AG04450 (cell line): ENCODE data around the gene TMEM220. TPM values are rescaled to one million over a fixed set of nuclear protein-coding genes. Genes with fewer than 3 reads are reported as not detected.

ENCODE experiments used
- CTCF ChIA-PET: fragments of 300-600, 350-600 bp; formaldehyde crosslinking; extraction: SDS; loops from one replicate; lab custom pipeline; 2022; ENCODE audit warnings: antibody characterized with exemption, inconsistent platforms; lab: Charles Lee
- POLR2A ChIA-PET: fragments of 350-600 bp; formaldehyde crosslinking; extraction: SDS; loops from one replicate; lab custom pipeline; 2021; ENCODE audit warnings: antibody characterized with exemption, inconsistent platforms; lab: Yijun Ruan, JAX
- DNase-seq: peaks from one replicate; pipeline ENCODE4 v3.0.0-alpha.2; 2011; ENCODE audit warnings: low read depth, low spot score
- H3K27ac ChIP-seq: one replicate; pipeline ENCODE4 v1.5.1; 2012; ENCODE audit warnings: low read depth, low read length, control low read depth
- H3K27me3 ChIP-seq: one replicate; pipeline ENCODE4 v1.6.0; 2012; ENCODE audit warnings: low read length; ENCODE audit not compliant: control insufficient read depth, insufficient read depth
- H3K4me3 ChIP-seq: 2 replicates; pipeline ENCODE4 v1.5.1; 2011; ENCODE audit warnings: mild to moderate bottlenecking, low read depth, low read length, control low read depth
- H3K9me3 ChIP-seq: 2 replicates; pipeline ENCODE4 v1.5.1; 2012; ENCODE audit warnings: low read length; ENCODE audit not compliant: control insufficient read depth, insufficient read depth
- CTCF ChIP-seq: IDR thresholded peaks from 2 replicates; pipeline ENCODE4 v1.5.1; 2011; ENCODE audit warnings: low read depth, low read length, control low read depth, inconsistent platforms
- polyA plus RNA-seq: library from polyadenylated mRNA; depleted of rRNA; stranded (reverse); fragments of >200 nt; gene quantifications from 2 replicates; pipeline ENCODE4 v1.2.3, GENCODE V29; 2011

The TMEM220 gene
- polyA plus RNA-seq, 1 experiment = 6.1 TPM

GRCh38 chr17:10739386-10739785 is 9.6 kb upstream of the TMEM220 start:
- ChIA-PET POLR2A (no interaction called here), CTCF (interaction anchor here (0.5 to 2.3 kb wide), 3 partner anchors 10 to 105 kb away, joined by 5 to 8 read pairs (median 6); partner anchors contain the start of gene TMEM220)
- DNase-seq = no peak
- TF ChIP-seq CTCF = no peak
- Histone ChIP-seq H3K27ac (no peak overlapping the region), H3K27me3 (peaks cover 14% of the 10 kb centered on the region), H3K9me3 (no peaks in the 10 kb centered on the region), H3K4me3 (no peak overlapping the region)

DNA sequence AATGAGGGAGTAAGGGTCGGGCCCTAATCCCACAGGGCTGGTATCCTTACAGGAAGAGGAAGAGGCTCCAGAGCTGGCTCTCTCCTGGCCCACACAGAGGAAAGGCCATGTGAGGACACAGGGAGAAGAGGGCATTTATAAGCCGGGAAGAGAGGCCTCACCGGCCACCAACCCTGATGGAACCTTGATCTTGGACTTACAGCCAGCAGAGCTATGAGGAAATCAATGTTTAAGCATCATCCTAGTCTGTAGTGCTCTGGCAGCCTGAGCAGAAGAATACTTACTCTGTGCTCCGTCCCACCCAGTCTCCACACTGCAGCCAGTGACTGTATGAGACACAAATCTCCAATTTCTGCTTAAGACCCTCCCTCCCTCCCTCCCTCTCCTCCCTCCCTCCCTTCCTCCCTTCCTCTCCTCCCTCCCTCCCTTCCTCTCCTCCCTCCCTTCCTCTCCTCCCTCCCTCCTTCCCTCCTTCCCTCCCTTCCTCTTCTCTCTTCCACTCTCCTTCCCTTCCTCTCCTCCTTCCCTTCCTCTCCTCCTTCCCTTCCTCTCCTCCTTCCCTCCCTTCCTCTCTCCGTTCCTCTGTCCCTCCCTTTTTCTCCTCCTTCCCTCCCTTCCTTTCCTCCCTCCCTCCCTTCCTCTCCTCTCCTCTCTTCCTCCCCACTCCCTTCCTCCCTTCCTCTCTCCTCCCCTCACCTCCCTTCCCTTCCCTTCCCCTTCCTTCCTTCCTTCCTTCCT is 8.9 kb upstream of the TMEM220 start:
- POLR2A ChIA-PET = no interaction called here
- H3K27me3 ChIP-seq = peaks cover 14% of the 10 kb centered on the region
- H3K9me3 ChIP-seq = no peaks in the 10 kb centered on the region
- no peak for DNase-seq
- no peak overlapping the region for H3K4me3 ChIP-seq
- no peak for TF ChIP-seq CTCF
- no peak overlapping the region for H3K27ac ChIP-seq
- CTCF ChIA-PET = interaction anchor here (0.5 to 3.3 kb wide), 5 partner anchors 9 to 107 kb away, joined by 5 to 32 read pairs (median 8); partner anchors contain the start of gene TMEM220

GRCh38 chr17:10737736-10738135 is 7.9 kb upstream of the TMEM220 start:
- ChIA-PET CTCF (interaction anchor here (0.6 to 3.3 kb wide), 30 partner anchors 10 to 1249 kb away, joined by 3 to 75 read pairs (median 6); no protein-coding TSS in a partner anchor), POLR2A (no interaction called here)
- DNase-seq = no peak
- H3K27me3 ChIP-seq = peaks cover 14% of the 10 kb centered on the region
- no peak overlapping the region for H3K4me3 ChIP-seq
- no peak for TF ChIP-seq CTCF
- no peak overlapping the region for H3K27ac ChIP-seq
- no peaks in the 10 kb centered on the region for H3K9me3 ChIP-seq

DNA sequence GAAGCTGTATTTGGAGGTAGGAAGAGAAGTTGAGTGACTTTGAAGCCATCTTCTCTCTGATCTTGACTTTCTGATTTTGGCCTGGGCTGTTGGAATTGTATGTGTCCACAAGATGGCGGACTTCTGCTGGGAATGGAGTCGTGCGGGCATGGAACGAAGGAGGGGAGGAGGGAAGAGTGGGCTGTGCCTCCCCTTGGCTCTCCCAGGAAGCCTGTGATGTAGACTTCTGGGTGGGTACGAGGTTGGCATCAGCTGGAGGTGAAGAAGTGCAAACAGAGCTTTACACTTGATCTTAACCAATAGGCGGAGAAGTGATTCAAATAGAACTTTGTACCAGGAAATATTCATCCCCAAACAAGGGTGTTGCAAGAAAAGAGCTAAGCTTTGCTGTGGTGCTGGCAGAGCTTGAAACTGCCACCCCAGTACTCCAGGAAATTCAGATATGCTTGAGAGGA is 7.4 kb upstream of the TMEM220 start:
- H3K9me3 ChIP-seq = no peaks in the 10 kb centered on the region
- DNase-seq = peak; percentile 24
- CTCF ChIA-PET = interaction anchor here (0.5 to 3.3 kb wide), 45 partner anchors 10 to 1249 kb away, joined by 3 to 75 read pairs (median 4); no protein-coding TSS in a partner anchor
- no peak overlapping the region for H3K4me3 ChIP-seq
- no peak overlapping the region for H3K27ac ChIP-seq
- POLR2A ChIA-PET = no interaction called here
- H3K27me3 ChIP-seq = peaks cover 14% of the 10 kb centered on the region
- peak; percentile 82 for TF ChIP-seq CTCF

DNA sequence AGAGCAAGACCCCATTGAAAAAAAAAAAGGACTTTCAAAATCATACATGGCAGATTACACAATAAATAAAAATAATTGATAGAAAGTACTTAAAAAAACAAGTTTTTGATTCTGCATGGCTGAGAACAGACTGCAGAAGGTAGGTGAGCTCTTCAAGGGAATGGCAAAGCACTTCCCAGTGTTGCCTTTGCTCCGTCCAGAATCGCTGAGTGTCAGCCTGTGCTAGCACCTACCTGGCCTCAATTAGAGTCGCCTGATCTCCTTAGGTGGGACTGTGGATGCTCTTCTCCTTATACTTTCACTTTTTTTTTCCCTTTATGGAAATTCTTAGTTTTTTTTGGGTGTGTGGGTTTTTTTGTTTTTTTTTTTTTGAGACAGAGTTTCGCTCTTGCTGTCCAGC is 6.0 kb upstream of the TMEM220 start:
- H3K27me3 ChIP-seq = peaks cover 12% of the 10 kb centered on the region
- POLR2A ChIA-PET = no interaction called here
- H3K9me3 ChIP-seq = no peaks in the 10 kb centered on the region
- H3K4me3 ChIP-seq = no peak overlapping the region
- DNase-seq = no peak
- TF ChIP-seq CTCF = no peak
- CTCF ChIA-PET = interaction anchor here (0.6 to 3.3 kb wide), 9 partner anchors 12 to 1251 kb away, joined by 3 to 75 read pairs (median 12); no protein-coding TSS in a partner anchor
- H3K27ac ChIP-seq = no peak overlapping the region
